AG09309 (cell line): ENCODE results near the gene MYBPC2.

Experiments used
- DNase-seq: peaks from one replicate; pipeline ENCODE4 v3.0.0-alpha.2; 2010; ENCODE audit warnings: low read depth
- H3K4me3 ChIP-seq: 2 replicates; pipeline ENCODE4 v1.5.1; 2011; ENCODE audit warnings: mild to moderate bottlenecking, low read depth, low read length, moderate library complexity; ENCODE audit not compliant: control insufficient read depth
- TF ChIP-seq, protein P1 (sequence below): IDR thresholded peaks from 2 replicates; pipeline ENCODE4 v1.5.1; 2011; ENCODE audit warnings: mild to moderate bottlenecking, low read depth, low read length, inconsistent platforms; ENCODE audit not compliant: insufficient read depth, control insufficient read depth; ENCODE audit errors: missing control alignments

Gene MYBPC2

DNA sequence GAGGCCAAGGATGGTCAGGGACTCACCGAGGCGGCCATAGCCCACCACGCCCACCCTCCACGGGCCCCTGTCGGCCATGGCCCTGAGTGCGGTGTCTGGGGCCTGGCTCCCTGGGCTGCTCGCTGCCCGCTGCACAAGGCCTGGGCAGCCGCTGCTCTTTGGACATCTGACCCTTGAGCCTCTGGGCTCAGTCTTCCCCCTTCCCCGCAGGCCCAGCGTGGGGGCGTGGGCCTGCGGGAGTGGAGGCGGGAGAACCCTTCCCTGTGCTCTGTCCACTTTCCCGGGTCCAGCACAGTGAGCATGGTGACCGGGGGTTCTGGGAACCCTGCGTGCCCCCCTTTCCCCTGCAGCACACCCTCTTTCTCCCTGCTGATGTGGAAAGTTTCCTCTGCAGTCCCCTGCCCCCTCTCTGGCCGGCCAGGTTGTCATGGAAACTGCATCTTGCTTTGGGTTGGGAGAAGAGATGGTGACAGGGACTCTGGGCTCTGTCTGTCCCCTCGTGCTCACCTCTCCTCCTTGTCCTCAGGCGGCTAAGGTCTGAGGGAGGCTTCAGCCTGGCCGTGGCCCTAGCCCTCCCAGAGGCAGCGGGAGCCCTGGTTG lies 81.2 kb downstream of the MYBPC2 start, which contains the start of gene ASPDH:
Gene ASPDH (minus strand): TSS at position 168 of the 600 bp plus-strand sequence. CDS start 90 bp downstream, at position 78.
- TF ChIP-seq, protein P1, sequence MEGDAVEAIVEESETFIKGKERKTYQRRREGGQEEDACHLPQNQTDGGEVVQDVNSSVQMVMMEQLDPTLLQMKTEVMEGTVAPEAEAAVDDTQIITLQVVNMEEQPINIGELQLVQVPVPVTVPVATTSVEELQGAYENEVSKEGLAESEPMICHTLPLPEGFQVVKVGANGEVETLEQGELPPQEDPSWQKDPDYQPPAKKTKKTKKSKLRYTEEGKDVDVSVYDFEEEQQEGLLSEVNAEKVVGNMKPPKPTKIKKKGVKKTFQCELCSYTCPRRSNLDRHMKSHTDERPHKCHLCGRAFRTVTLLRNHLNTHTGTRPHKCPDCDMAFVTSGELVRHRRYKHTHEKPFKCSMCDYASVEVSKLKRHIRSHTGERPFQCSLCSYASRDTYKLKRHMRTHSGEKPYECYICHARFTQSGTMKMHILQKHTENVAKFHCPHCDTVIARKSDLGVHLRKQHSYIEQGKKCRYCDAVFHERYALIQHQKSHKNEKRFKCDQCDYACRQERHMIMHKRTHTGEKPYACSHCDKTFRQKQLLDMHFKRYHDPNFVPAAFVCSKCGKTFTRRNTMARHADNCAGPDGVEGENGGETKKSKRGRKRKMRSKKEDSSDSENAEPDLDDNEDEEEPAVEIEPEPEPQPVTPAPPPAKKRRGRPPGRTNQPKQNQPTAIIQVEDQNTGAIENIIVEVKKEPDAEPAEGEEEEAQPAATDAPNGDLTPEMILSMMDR: no peak
- H3K4me3 ChIP-seq: no peak within 1 kb of the TSS
- no peak for DNase-seq

- DNase-seq: no peak
Measured at GRCh38 chr19:50514346-50515167, 81.9 kb downstream of the MYBPC2 start.

GRCh38 chr19:50515168-50515561 lies 82.5 kb downstream of the MYBPC2 start:
- H3K4me3 ChIP-seq: no peak overlapping the region
- no peak for DNase-seq
- TF ChIP-seq, protein P1: no peak

More at GRCh38 chr19:50514346-50515167, 81.9 kb downstream of the MYBPC2 start:
- TF ChIP-seq, protein P1: no peak
- no peak overlapping the region for H3K4me3 ChIP-seq
